PC-3 (cell line): ENCODE results near the gene LINGO1.

Experiments used
- CTCF ChIP-seq: fragments of 300-600 bp; sonication (generic); conservative IDR thresholded peaks from 2 replicates; pipeline ENCODE4 v1.5.1; 2017; ENCODE audit warnings: antibody characterized with exemption, low read depth, mild to moderate bottlenecking, low read length
- EZH2 ChIP-seq: fragments of 300-600 bp; sonication (generic); IDR thresholded peaks from one replicate; pipeline ENCODE4 v1.6.1; 2017; ENCODE audit warnings: antibody characterized with exemption, mild to moderate bottlenecking, low read length; ENCODE audit not compliant: unreplicated experiment
- EZH2phosphoT487 ChIP-seq: fragments of 300-600 bp; sonication (generic); IDR thresholded peaks from 2 replicates; pipeline ENCODE4 v1.6.1; 2018; ENCODE audit warnings: mild to moderate bottlenecking, antibody characterized with exemption, low read length, borderline replicate concordance

GRCh38 chr15:77672135-77672534 is 39.4 kb upstream of the LINGO1 start:
- TF ChIP-seq CTCF (no peak), EZH2 (no peak), EZH2phosphoT487 (no peak)
